ENCODE data around the gene FBXW12. TPM values are rescaled to one million over a fixed set of nuclear protein-coding genes. Genes with fewer than 3 reads are reported as not detected.
"Not testable (repeated sequence)": the region's sequence is repeated elsewhere in the genome, so short reads cannot be mapped to it uniquely, and the experiment has no call there.

Gene FBXW12
- total RNA-seq, 1 donor from 2014 or later, result not detected

GRCh38 chr3:48387634-48388033 is 15.6 kb downstream of the FBXW12 start:
- no peak for DNase-seq

- DNase-seq, result no peak
Measured at GRCh38 chr3:48388966-48389365, 16.9 kb downstream of the FBXW12 start.

GRCh38 chr3:48394391-48394790 is 22.4 kb downstream of the FBXW12 start:
- DNase-seq, result no peak

GRCh38 chr3:48395714-48396113 is 23.7 kb downstream of the FBXW12 start:
- DNase-seq, result no peak

GRCh38 chr3:48397767-48398681 is 26.0 kb downstream of the FBXW12 start:
- DNase-seq, result no peak

GRCh38 chr3:48398701-48399386 is 26.8 kb downstream of the FBXW12 start:
- no peak for DNase-seq

- DNase-seq, result no peak
Measured at GRCh38 chr3:48399387-48400172, 27.6 kb downstream of the FBXW12 start.

GRCh38 chr3:48400824-48401433 is 28.9 kb downstream of the FBXW12 start:
- peak; percentile 76 for DNase-seq

GRCh38 chr3:48401434-48401901 is 29.4 kb downstream of the FBXW12 start:
- DNase-seq, result not testable (repeated sequence)

GRCh38 chr3:48402281-48402732 is 30.3 kb downstream of the FBXW12 start:
- peak; percentile 89 for DNase-seq

GRCh38 chr3:48402907-48403306 is 30.9 kb downstream of the FBXW12 start:
- no peak for DNase-seq

GRCh38 chr3:48403533-48404439 is 31.8 kb downstream of the FBXW12 start:
- DNase-seq, result no peak

- DNase-seq, result no peak
Measured at GRCh38 chr3:48404440-48405342, 32.7 kb downstream of the FBXW12 start.

- no peak for DNase-seq
Measured at GRCh38 chr3:48405343-48405881, 33.4 kb downstream of the FBXW12 start.

- DNase-seq, result no peak
Measured at GRCh38 chr3:48405971-48406370, 34.0 kb downstream of the FBXW12 start.

GRCh38 chr3:48406443-48407431 is 34.7 kb downstream of the FBXW12 start:
- no peak for DNase-seq

- no peak for DNase-seq
Measured at GRCh38 chr3:48407542-48408099, 35.6 kb downstream of the FBXW12 start.

GRCh38 chr3:48408823-48409281 is 36.8 kb downstream of the FBXW12 start:
- DNase-seq, result no peak

Data from dermis blood vessel endothelial cell (primary cell).